GM23338 (cell line): ENCODE results near the gene TRIM67. TPM values are rescaled to one million over a fixed set of nuclear protein-coding genes. Genes with fewer than 3 reads are reported as not detected.

ENCODE experiments used
- ATAC-seq: fragments of 200-7000 bp; cut with Tn5 transposase; 3 replicates; pipeline ENCODE4 v1.9.1; 2020
- DNase-seq: peaks from one replicate; pipeline ENCODE4 v3.0.0-alpha.2; 2015; ENCODE audit warnings: low spot score
- H2AFZ ChIP-seq: fragments of 200-600 bp; sonication (generic); 2 replicates; pipeline ENCODE4 v1.8.0; 2016; ENCODE audit warnings: antibody characterized with exemption, mild to moderate bottlenecking, moderate library complexity
- H3F3A ChIP-seq: fragments of 200-600 bp; sonication (generic); replicated peaks from 2 replicates; pipeline ENCODE4 v1.8.0; 2017; ENCODE audit warnings: antibody characterized with exemption, mixed run types, low read depth
- H3K27ac ChIP-seq: fragments of 200-600 bp; sonication (generic); 2 replicates; pipeline ENCODE4 v1.6.1; 2016; ENCODE audit warnings: low read depth
- H3K27me3 ChIP-seq: fragments of 200-600 bp; sonication (generic); 2 replicates; pipeline ENCODE4 v1.8.0; 2016; ENCODE audit warnings: mild to moderate bottlenecking, mixed run types, moderate library complexity; ENCODE audit not compliant: insufficient read depth
- H3K36me3 ChIP-seq: fragments of 200-600 bp; sonication (generic); 2 replicates; pipeline ENCODE4 v1.8.0; 2016; ENCODE audit warnings: mild to moderate bottlenecking; ENCODE audit not compliant: insufficient read depth
- H3K4me1 ChIP-seq: fragments of 200-600 bp; sonication (generic); 2 replicates; pipeline ENCODE4 v1.8.0; 2016; ENCODE audit warnings: mild to moderate bottlenecking, moderate library complexity; ENCODE audit not compliant: insufficient read depth
- H3K4me2 ChIP-seq: fragments of 200-600 bp; sonication (generic); 2 replicates; pipeline ENCODE4 v1.7.1; 2017; ENCODE audit warnings: mixed run types
- H3K4me3 ChIP-seq: fragments of 200-600 bp; sonication (generic); 2 replicates; pipeline ENCODE4 v1.6.1; 2016; ENCODE audit warnings: mixed run types
- H3K79me2 ChIP-seq: fragments of 200-600 bp; sonication (generic); replicated peaks from 2 replicates; pipeline ENCODE4 v1.8.0; 2017; ENCODE audit warnings: mild to moderate bottlenecking; ENCODE audit not compliant: insufficient read depth
- H3K9me2 ChIP-seq: fragments of 200-600 bp; sonication (generic); 2 replicates; pipeline ENCODE4 v1.8.0; 2017; ENCODE audit not compliant: insufficient read depth
- H4K20me1 ChIP-seq: fragments of 200-600 bp; sonication (generic); replicated peaks from 2 replicates; pipeline ENCODE4 v1.8.0; 2017; ENCODE audit warnings: mild to moderate bottlenecking; ENCODE audit not compliant: insufficient read depth
- H3K27ac Mint-ChIP-seq: 2 replicates; pipeline ENCODE4 v1.8.0; 2020; ENCODE audit warnings: inconsistent platforms, mild to moderate bottlenecking, moderate library complexity, mixed read lengths
- H3K27me3 Mint-ChIP-seq: 3 replicates; pipeline ENCODE4 v1.8.0; 2022; ENCODE audit warnings: low read depth, mild to moderate bottlenecking, moderate library complexity, mixed read lengths, inconsistent platforms; ENCODE audit not compliant: insufficient read depth, poor library complexity
- H3K36me3 Mint-ChIP-seq: 3 replicates; pipeline ENCODE4 v1.8.0; 2021; ENCODE audit warnings: low read depth, mild to moderate bottlenecking, inconsistent platforms, moderate library complexity, mixed read lengths
- H3K4me1 Mint-ChIP-seq: 3 replicates; pipeline ENCODE4 v1.8.0; 2020; ENCODE audit warnings: mild to moderate bottlenecking, inconsistent platforms, mixed read lengths
- H3K4me3 Mint-ChIP-seq: 3 replicates; pipeline ENCODE4 v1.8.0; 2021; ENCODE audit warnings: moderate library complexity, mild to moderate bottlenecking, inconsistent platforms, mixed read lengths
- H3K9me3 Mint-ChIP-seq: 3 replicates; pipeline ENCODE4 v1.8.0; 2020; ENCODE audit warnings: moderate library complexity, mild to moderate bottlenecking, inconsistent platforms, mixed read lengths
- CREB1 ChIP-seq: fragments of 250-450 bp; sonication (Bioruptor Pico); IDR thresholded peaks from 2 replicates; pipeline ENCODE4 v1.5.0; 2020; ENCODE audit warnings: low read depth, mild to moderate bottlenecking, moderate library complexity
- EZH2 ChIP-seq: fragments of 200-600 bp; sonication (generic); IDR thresholded peaks from one replicate; pipeline ENCODE4 v1.8.0; 2017; ENCODE audit warnings: antibody characterized with exemption, mild to moderate bottlenecking, low read depth; ENCODE audit not compliant: unreplicated experiment
- NANOG ChIP-seq: IDR thresholded peaks from 2 replicates; pipeline ENCODE4 v1.6.1; 2016; ENCODE audit warnings: antibody characterized with exemption, borderline replicate concordance
- STAT1 ChIP-seq: IDR thresholded peaks from one replicate; pipeline ENCODE4 v1.6.1; 2016; ENCODE audit warnings: antibody characterized with exemption; ENCODE audit not compliant: unreplicated experiment
- polyA plus RNA-seq: library from polyadenylated mRNA; unstranded; fragments of >200 nt; fragmentation: Nextera tagmentation; extraction: Ambion mirVana; gene quantifications from 2 replicates; pipeline ENCODE4 v1.2.1, GENCODE V29; 2016
- total RNA-seq: library from RNA; depleted of rRNA; stranded (reverse); fragments of >200 nt; shearing (Covaris generic); gene quantifications from 2 replicates; pipeline ENCODE4 v1.2.3, GENCODE V29; 2014
- TF ChIP-seq, protein P1 (sequence below), 2 experiments: fragments of 200-600 bp in 1 of 2; sonication (generic) in 1 of 2; conservative IDR thresholded peaks; 2 replicates each; pipeline versions ENCODE4 v1.5.1 to v1.6.1; 2016 to 2017; ENCODE audit warnings: antibody characterized with exemption in 2 of 2, low read depth in 2 of 2, mild to moderate bottlenecking in 2 of 2, moderate library complexity in 1 of 2
- TF ChIP-seq, protein P2 (sequence below): fragments of 250-450 bp; sonication (Bioruptor Pico); IDR thresholded peaks from 2 replicates; pipeline ENCODE4 v1.5.0; 2020; ENCODE audit warnings: mild to moderate bottlenecking, moderate library complexity
- TF ChIP-seq, protein P3 (sequence below): IDR thresholded peaks from 2 replicates; pipeline ENCODE4 v1.6.1; 2016; ENCODE audit warnings: antibody characterized with exemption

Gene TRIM67
- total and polyA plus RNA-seq, 2 experiments from 2014 or later, result 0.03 TPM; not detected in 1

DNA sequence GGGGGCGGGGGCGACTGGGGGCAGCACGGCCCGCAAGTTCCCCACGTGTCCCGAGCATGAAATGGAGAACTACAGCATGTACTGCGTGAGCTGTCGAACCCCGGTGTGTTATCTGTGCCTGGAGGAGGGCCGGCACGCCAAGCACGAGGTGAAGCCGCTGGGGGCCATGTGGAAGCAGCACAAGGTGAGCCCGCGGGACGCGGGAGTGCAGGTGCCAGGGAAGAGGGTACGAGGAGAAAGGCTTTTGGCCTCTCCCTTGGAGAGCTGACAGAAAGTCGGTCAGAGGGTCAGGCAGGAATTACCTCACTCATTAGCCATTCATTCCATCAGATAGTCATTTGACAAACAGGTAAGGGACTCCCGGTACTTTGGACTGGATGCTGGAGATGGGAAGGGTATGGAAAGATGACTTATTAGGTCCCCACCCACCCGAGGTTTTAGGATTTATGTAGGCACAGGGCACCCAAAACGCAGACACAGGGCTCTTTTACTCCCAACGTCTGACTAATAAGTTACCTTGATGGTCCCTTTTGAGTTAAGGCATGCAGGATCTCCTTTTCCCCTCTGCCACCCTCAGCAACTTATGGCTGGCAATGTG, 2.1 kb downstream of the TRIM67 start:
- Histone ChIP-seq H3K27ac (no peak overlapping the region), H3K79me2 (no peaks in the 10 kb centered on the region), H3K27me3 (peaks cover 85% of the 10 kb centered on the region), H3K9me2 (no peaks in the 10 kb centered on the region), H3K4me2 (no peak overlapping the region), H2AFZ (no peak overlapping the region), H3K4me3 (no peak overlapping the region), H3K36me3 (no peaks in the 10 kb centered on the region), H4K20me1 (peaks cover 17% of the 10 kb centered on the region; the same call in 1 of the 2 replicates), H3F3A (no peaks in the 10 kb centered on the region), H3K4me1 (0 out of 2 replicates have a peak, but pooled peaks cover 6% of the 10 kb centered on the region)
- TF ChIP-seq, protein P1, sequence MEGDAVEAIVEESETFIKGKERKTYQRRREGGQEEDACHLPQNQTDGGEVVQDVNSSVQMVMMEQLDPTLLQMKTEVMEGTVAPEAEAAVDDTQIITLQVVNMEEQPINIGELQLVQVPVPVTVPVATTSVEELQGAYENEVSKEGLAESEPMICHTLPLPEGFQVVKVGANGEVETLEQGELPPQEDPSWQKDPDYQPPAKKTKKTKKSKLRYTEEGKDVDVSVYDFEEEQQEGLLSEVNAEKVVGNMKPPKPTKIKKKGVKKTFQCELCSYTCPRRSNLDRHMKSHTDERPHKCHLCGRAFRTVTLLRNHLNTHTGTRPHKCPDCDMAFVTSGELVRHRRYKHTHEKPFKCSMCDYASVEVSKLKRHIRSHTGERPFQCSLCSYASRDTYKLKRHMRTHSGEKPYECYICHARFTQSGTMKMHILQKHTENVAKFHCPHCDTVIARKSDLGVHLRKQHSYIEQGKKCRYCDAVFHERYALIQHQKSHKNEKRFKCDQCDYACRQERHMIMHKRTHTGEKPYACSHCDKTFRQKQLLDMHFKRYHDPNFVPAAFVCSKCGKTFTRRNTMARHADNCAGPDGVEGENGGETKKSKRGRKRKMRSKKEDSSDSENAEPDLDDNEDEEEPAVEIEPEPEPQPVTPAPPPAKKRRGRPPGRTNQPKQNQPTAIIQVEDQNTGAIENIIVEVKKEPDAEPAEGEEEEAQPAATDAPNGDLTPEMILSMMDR (conservative IDR thresholded peaks at IDR 0.05; ENCODE audit: low read depth in 2 of 2), result no peak
- TF ChIP-seq NANOG (no peak), EZH2 (no peak), STAT1 (no peak), CREB1 (CRISPR knock-in tag) (no peak)
- TF ChIP-seq, protein P2, sequence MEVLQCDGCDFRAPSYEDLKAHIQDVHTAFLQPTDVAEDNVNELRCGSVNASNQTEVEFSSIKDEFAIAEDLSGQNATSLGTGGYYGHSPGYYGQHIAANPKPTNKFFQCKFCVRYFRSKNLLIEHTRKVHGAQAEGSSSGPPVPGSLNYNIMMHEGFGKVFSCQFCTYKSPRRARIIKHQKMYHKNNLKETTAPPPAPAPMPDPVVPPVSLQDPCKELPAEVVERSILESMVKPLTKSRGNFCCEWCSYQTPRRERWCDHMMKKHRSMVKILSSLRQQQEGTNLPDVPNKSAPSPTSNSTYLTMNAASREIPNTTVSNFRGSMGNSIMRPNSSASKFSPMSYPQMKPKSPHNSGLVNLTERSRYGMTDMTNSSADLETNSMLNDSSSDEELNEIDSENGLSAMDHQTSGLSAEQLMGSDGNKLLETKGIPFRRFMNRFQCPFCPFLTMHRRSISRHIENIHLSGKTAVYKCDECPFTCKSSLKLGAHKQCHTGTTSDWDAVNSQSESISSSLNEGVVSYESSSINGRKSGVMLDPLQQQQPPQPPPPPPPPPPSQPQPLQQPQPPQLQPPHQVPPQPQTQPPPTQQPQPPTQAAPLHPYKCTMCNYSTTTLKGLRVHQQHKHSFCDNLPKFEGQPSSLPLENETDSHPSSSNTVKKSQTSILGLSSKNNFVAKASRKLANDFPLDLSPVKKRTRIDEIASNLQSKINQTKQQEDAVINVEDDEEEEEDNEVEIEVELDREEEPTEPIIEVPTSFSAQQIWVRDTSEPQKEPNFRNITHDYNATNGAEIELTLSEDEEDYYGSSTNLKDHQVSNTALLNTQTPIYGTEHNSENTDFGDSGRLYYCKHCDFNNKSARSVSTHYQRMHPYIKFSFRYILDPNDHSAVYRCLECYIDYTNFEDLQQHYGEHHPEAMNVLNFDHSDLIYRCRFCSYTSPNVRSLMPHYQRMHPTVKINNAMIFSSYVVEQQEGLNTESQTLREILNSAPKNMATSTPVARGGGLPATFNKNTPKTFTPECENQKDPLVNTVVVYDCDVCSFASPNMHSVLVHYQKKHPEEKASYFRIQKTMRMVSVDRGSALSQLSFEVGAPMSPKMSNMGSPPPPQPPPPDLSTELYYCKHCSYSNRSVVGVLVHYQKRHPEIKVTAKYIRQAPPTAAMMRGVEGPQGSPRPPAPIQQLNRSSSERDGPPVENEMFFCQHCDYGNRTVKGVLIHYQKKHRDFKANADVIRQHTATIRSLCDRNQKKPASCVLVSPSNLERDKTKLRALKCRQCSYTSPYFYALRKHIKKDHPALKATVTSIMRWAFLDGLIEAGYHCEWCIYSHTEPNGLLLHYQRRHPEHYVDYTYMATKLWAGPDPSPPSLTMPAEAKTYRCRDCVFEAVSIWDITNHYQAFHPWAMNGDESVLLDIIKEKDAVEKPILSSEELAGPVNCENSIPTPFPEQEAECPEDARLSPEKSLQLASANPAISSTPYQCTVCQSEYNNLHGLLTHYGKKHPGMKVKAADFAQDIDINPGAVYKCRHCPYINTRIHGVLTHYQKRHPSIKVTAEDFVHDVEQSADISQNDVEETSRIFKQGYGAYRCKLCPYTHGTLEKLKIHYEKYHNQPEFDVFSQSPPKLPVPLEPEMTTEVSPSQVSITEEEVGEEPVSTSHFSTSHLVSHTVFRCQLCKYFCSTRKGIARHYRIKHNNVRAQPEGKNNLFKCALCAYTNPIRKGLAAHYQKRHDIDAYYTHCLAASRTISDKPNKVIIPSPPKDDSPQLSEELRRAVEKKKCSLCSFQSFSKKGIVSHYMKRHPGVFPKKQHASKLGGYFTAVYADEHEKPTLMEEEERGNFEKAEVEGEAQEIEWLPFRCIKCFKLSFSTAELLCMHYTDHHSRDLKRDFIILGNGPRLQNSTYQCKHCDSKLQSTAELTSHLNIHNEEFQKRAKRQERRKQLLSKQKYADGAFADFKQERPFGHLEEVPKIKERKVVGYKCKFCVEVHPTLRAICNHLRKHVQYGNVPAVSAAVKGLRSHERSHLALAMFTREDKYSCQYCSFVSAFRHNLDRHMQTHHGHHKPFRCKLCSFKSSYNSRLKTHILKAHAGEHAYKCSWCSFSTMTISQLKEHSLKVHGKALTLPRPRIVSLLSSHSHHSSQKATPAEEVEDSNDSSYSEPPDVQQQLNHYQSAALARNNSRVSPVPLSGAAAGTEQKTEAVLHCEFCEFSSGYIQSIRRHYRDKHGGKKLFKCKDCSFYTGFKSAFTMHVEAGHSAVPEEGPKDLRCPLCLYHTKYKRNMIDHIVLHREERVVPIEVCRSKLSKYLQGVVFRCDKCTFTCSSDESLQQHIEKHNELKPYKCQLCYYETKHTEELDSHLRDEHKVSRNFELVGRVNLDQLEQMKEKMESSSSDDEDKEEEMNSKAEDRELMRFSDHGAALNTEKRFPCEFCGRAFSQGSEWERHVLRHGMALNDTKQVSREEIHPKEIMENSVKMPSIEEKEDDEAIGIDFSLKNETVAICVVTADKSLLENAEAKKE, result no peak
- TF ChIP-seq, protein P3, sequence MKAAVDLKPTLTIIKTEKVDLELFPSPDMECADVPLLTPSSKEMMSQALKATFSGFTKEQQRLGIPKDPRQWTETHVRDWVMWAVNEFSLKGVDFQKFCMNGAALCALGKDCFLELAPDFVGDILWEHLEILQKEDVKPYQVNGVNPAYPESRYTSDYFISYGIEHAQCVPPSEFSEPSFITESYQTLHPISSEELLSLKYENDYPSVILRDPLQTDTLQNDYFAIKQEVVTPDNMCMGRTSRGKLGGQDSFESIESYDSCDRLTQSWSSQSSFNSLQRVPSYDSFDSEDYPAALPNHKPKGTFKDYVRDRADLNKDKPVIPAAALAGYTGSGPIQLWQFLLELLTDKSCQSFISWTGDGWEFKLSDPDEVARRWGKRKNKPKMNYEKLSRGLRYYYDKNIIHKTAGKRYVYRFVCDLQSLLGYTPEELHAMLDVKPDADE, result no peak
- Mint-ChIP-seq H3K27me3 (peaks cover 66% of the 10 kb centered on the region), H3K4me3 (peak overlapping the region; percentile 45; the same call in 2 of the 3 replicates), H3K27ac (no peak overlapping the region), H3K9me3 (peaks cover 4% of the 10 kb centered on the region; the same call in 2 of the 3 replicates), H3K4me1 (no peaks in the 10 kb centered on the region), H3K36me3 (no peaks in the 10 kb centered on the region)
- no peak for ATAC-seq
- DNase-seq, result peak; percentile 17
